Natural killer cell (primary cell): ENCODE measurements around the gene RPL37A. TPM values are rescaled to one million over a fixed set of nuclear protein-coding genes. Genes with fewer than 3 reads are reported as not detected.

Experiments
- ATAC-seq, 3 donors: fragments of 150-1000 bp in 2 of 3; fragments of 200-7000 bp in 1 of 3; cut with Tn5 transposase; 1 replicate in 1 of 3; 2 replicates in 2 of 3; pipeline ENCODE4 v1.10.0; 2021; ENCODE audit warnings: mild to moderate bottlenecking in 2 of 3, moderate library complexity in 2 of 3
- DNase-seq, 2 donors: peaks; one replicate each; pipeline versions ENCODE4 v3.0.0 to v3.0.0-alpha.2; 2013 to 2021; ENCODE audit warnings: mixed read lengths in 1 of 2
- H3K27ac ChIP-seq: one replicate; pipeline ENCODE4 v1.5.1; 2013; ENCODE audit warnings: mild to moderate bottlenecking, low read length
- H3K27me3 ChIP-seq: one replicate; pipeline ENCODE4 v1.6.1; 2013; ENCODE audit warnings: low read length; ENCODE audit not compliant: control insufficient read depth, insufficient read depth
- H3K36me3 ChIP-seq: one replicate; pipeline ENCODE4 v1.6.1; 2013; ENCODE audit warnings: low read length; ENCODE audit not compliant: control insufficient read depth, insufficient read depth
- H3K4me1 ChIP-seq: one replicate; pipeline ENCODE4 v1.6.1; 2013; ENCODE audit warnings: low read length; ENCODE audit not compliant: control insufficient read depth, insufficient read depth
- H3K4me3 ChIP-seq: one replicate; pipeline ENCODE4 v1.5.1; 2013; ENCODE audit warnings: low read length
- H3K9me3 ChIP-seq: one replicate; pipeline ENCODE4 v1.6.1; 2013; ENCODE audit warnings: low read length; ENCODE audit not compliant: control insufficient read depth, insufficient read depth
- H3K27ac Mint-ChIP-seq, 2 donors: one replicate each; pipeline ENCODE4 v1.8.0; 2022; ENCODE audit warnings: mild to moderate bottlenecking in 2 of 2, mixed read lengths in 2 of 2, moderate library complexity in 1 of 2
- H3K27me3 Mint-ChIP-seq, 2 donors: one replicate each; pipeline ENCODE4 v1.8.0; 2022; ENCODE audit warnings: low read depth in 2 of 2, mixed read lengths in 2 of 2
- H3K36me3 Mint-ChIP-seq: one replicate; pipeline ENCODE4 v1.8.0; 2022; ENCODE audit warnings: mixed read lengths
- H3K4me1 Mint-ChIP-seq, 2 donors: one replicate each; pipeline ENCODE4 v1.8.0; 2022; ENCODE audit warnings: mixed read lengths in 2 of 2
- H3K4me3 Mint-ChIP-seq: one replicate; pipeline ENCODE4 v1.8.0; 2022; ENCODE audit warnings: mild to moderate bottlenecking, moderate library complexity, mixed read lengths
- H3K9me3 Mint-ChIP-seq, 2 donors: one replicate each; pipeline ENCODE4 v1.8.0; 2022; ENCODE audit warnings: mixed read lengths in 2 of 2
- WGBS: methylation state at CpG from one replicate; pipeline ENCODE4 v1.1.7; 2013; ENCODE audit warnings: missing lambda C conversion rate; ENCODE audit not compliant: insufficient coverage; 5-methylcytosine and 5-hydroxymethylcytosine counted together
- intact Hi-C: fragments of 100-400 bp; cut with micrococcal nuclease; formaldehyde crosslinking; loops from one replicate; pipeline ENCODE4 v1.14.2; 2022
- total RNA-seq, 4 donors: library from RNA; stranded (reverse); fragments of 120-200 nt in 1 of 4; gene quantifications; one replicate each; pipeline versions ENCODE4 v1.2.3 to v1.2.4, GENCODE V29; 2013 to 2022
- TF ChIP-seq, protein P1 (sequence below): fragments of 200-600 bp; IDR thresholded peaks from one replicate; pipeline ENCODE4 v1.8.0; 2022; ENCODE audit warnings: antibody characterized with exemption

The RPL37A gene
- total RNA-seq, 3 donors from 2014 or later (not counting 1 experiment from before 2014, with no cell fraction given), result 1,429 to 1,793 (median 1,744) TPM

DNA sequence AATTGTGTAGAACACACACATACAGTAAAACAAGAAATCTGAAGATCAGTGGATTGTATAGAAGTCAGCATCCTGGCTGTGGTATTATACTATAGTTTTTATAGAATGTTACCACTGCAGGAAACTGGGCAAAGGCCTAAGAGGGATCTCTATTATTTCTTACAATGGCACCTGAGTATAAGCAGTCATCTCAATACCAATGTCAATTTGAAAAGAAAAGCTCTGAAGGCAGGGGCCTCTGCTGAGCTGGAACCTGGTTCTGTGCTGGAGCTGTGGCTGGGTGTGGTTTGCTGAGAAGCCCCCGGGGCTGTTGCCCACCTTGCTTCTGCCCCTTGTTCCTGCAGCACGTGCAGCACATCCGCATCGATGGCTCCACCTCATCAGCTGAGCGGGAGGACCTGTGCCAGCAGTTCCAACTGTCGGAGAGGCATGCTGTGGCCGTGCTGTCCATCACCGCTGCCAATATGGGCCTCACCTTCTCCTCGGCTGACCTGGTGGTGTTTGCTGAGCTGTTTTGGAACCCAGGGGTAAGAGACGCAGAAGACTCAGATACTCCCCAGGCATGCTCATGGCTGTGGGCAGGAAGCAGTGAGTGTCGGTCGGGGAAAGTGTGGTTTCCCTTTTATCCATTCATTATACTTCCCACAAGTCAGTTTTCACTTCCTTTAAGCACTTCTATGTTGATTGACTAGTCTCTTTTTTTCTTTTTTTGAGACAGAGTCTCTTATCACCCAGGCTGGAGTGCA lies 23.5 kb upstream of the RPL37A start:
- peaks cover 36% of the 10 kb centered on the region for H3K36me3 ChIP-seq
- peak in 1 of 2 donors; percentile 17 for DNase-seq
- Mint-ChIP-seq H3K27me3 (no peaks in the 10 kb centered on the region), H3K27ac (peak overlapping the region in 1 of 2 donors; percentile 18), H3K9me3 (no peaks in the 10 kb centered on the region), H3K36me3 (no peaks in the 10 kb centered on the region), H3K4me3 (no peak overlapping the region), H3K4me1 (peaks cover 8 to 13% of the 10 kb centered on the region in 2 donors)
- H3K4me3 ChIP-seq, result no peak overlapping the region
- ATAC-seq, result peak in 1 of 3 donors; percentile 35
- H3K9me3 ChIP-seq, result no peaks in the 10 kb centered on the region
- peaks cover 10% of the 10 kb centered on the region for H3K4me1 ChIP-seq
- TF ChIP-seq, protein P1, sequence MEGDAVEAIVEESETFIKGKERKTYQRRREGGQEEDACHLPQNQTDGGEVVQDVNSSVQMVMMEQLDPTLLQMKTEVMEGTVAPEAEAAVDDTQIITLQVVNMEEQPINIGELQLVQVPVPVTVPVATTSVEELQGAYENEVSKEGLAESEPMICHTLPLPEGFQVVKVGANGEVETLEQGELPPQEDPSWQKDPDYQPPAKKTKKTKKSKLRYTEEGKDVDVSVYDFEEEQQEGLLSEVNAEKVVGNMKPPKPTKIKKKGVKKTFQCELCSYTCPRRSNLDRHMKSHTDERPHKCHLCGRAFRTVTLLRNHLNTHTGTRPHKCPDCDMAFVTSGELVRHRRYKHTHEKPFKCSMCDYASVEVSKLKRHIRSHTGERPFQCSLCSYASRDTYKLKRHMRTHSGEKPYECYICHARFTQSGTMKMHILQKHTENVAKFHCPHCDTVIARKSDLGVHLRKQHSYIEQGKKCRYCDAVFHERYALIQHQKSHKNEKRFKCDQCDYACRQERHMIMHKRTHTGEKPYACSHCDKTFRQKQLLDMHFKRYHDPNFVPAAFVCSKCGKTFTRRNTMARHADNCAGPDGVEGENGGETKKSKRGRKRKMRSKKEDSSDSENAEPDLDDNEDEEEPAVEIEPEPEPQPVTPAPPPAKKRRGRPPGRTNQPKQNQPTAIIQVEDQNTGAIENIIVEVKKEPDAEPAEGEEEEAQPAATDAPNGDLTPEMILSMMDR, result no peak
- WGBS, result 28% methylated on average over 11 of the region's 12 CpGs
- intact Hi-C loops, result no loop called here
- H3K27ac ChIP-seq, result no peak overlapping the region
- no peaks in the 10 kb centered on the region for H3K27me3 ChIP-seq

DNA sequence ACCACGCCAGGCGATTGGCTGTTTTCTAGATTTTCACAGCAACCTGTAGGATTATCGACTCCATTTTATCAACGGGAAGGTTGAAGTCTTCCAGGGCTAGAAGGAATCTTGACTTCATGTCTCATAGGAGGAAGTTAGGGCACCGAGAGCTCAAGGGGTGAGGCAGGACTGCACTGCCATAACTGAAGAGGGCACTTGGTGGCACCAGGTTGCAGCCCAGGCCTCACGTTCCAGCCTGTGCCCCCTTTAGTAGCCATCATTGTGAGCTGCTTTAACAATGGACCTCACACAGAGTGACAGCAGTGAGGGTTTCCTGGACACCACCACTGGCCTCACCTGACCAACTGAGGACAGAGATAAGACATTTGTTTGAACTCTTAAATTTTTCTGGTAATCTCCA lies 22.9 kb upstream of the RPL37A start:
- H3K27ac Mint-ChIP-seq, result peak overlapping the region in 1 of 2 donors; percentile 18
- no peak for ATAC-seq
- peaks cover 8 to 13% of the 10 kb centered on the region in 2 donors for H3K4me1 Mint-ChIP-seq
- peaks cover 10% of the 10 kb centered on the region for H3K4me1 ChIP-seq
- 92% methylated on average over 6 of the region's 6 CpGs for WGBS
- H3K9me3 Mint-ChIP-seq, result no peaks in the 10 kb centered on the region
- DNase-seq, result no peak
- H3K27me3 Mint-ChIP-seq, result no peaks in the 10 kb centered on the region
- no peaks in the 10 kb centered on the region for H3K9me3 ChIP-seq
- intact Hi-C loops, result no loop called here
- peaks cover 37% of the 10 kb centered on the region for H3K36me3 ChIP-seq
- H3K4me3 ChIP-seq, result no peak overlapping the region
- no peaks in the 10 kb centered on the region for H3K27me3 ChIP-seq
- H3K27ac ChIP-seq, result no peak overlapping the region
- TF ChIP-seq, protein P1, result no peak
- H3K36me3 Mint-ChIP-seq, result no peaks in the 10 kb centered on the region
- H3K4me3 Mint-ChIP-seq, result no peak overlapping the region

DNA sequence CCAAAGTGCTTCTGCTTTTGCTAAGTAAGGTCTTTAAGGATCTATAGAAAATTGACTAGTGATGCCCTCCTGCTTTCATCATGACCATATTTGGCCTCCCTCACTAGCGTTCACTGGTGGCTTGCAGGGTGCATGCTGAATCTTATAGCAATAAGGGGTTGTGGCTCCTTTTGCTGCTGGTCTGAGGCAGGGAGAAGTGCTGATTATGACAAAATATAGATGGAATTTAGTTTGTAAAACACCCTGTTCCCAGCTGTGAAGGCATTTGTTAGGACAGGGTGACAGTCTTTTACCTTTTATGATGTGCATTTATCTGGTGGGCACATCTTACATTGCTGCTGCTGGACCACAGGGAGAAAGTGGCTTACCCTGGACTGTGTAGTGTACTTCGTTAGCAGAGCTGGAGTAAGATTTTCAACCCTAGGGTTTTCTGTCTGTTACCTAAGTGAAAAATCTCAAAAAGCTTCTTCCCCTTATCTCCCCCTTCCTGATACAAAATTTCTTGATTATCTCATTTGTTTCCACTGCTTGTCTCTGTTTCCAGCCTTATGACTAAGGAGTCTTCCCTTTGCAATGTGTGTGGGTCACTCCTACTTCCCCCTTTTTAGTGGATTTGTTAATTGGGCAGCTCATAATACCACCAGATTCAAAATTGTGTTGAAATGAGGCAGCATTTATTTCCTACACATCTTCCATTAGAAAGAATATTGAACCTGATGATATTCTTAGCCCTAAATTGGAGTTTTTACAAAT lies 21.2 kb upstream of the RPL37A start:
- WGBS, result 90% methylated on average over 1 of the region's 2 CpGs
- H3K9me3 Mint-ChIP-seq, result no peaks in the 10 kb centered on the region

More for the DNA sequence above, 21.2 kb upstream of the RPL37A start:
- DNase-seq, result no peak
- Mint-ChIP-seq H3K36me3 (peaks cover 3% of the 10 kb centered on the region), H3K27ac (no peak overlapping the region), H3K4me3 (no peak overlapping the region), H3K4me1 (peaks cover 8 to 13% of the 10 kb centered on the region in 2 donors), H3K27me3 (no peaks in the 10 kb centered on the region)
- ATAC-seq, result no peak
- H3K9me3 ChIP-seq, result no peaks in the 10 kb centered on the region
- intact Hi-C loops, result no loop called here
- TF ChIP-seq, protein P1, result no peak
- H3K36me3 ChIP-seq, result peaks cover 30% of the 10 kb centered on the region
- H3K4me3 ChIP-seq, result no peak overlapping the region
- peaks cover 10% of the 10 kb centered on the region for H3K4me1 ChIP-seq
- no peaks in the 10 kb centered on the region for H3K27me3 ChIP-seq
- H3K27ac ChIP-seq, result no peak overlapping the region
